Measurements from ENCODE around the gene UBE2G2. TPM values are rescaled to one million over a fixed set of nuclear protein-coding genes. Genes with fewer than 3 reads are reported as not detected.

Gene UBE2G2
- total and polyA plus RNA-seq, 2 donors (not counting 3 experiments of a cell fraction or from before 2014, with no cell fraction given) = 95.0 to 114 TPM

- H3K4me3 ChIP-seq (replicated peaks in 1 of 3; ENCODE audit: insufficient read depth in 1 of 3, low read depth in 1 of 3, low read length in 3 of 3) = no peak overlapping the region
- H3K36me3 ChIP-seq (ENCODE audit: control insufficient read depth in 2 of 2, extremely low read depth in 1 of 2, insufficient read depth in 2 of 2, low read length in 2 of 2) = no peaks in the 10 kb centered on the region
- H3K4me1 ChIP-seq (ENCODE audit: control insufficient read depth, extremely low read depth, insufficient read depth, low read length) = peaks cover 18% of the 10 kb centered on the region
- H3K9me3 ChIP-seq (replicated peaks; ENCODE audit: control insufficient read depth, insufficient read depth, low read length) = no peaks in the 10 kb centered on the region
- TF ChIP-seq POLR2AphosphoS5 (IDR thresholded peaks at IDR 0.05; ENCODE audit: insufficient read depth, low read depth, low read length) (no peak), POLR2A (IDR thresholded peaks at IDR 0.05; ENCODE audit: low read depth, low read length) (no peak), FOS (IDR thresholded peaks at IDR 0.05; ENCODE audit: borderline replicate concordance, insufficient read depth, low read length) (no peak), CTCF (IDR thresholded peaks at IDR 0.05; ENCODE audit: extremely low read depth in 1 of 2, insufficient read depth in 1 of 2, low read depth in 1 of 2, low read length in 2 of 2) (no peak), GATA2 (IDR thresholded peaks at IDR 0.05; ENCODE audit: insufficient read depth, insufficient read length, low read depth, low read length) (no peak), MAX (IDR thresholded peaks at IDR 0.05; ENCODE audit: insufficient read depth, insufficient read length) (no peak), JUN (IDR thresholded peaks at IDR 0.05; ENCODE audit: borderline replicate concordance, insufficient read depth, insufficient read length, low read depth) (no peak), EZH2 (IDR thresholded peaks at IDR 0.05; ENCODE audit: borderline replicate concordance, low read depth, low read length, severe bottlenecking) (no peak), MYC (IDR thresholded peaks at IDR 0.05; ENCODE audit: low read depth, low read length) (no peak)
- no peak overlapping the region for H3K4me2 ChIP-seq (ENCODE audit: insufficient read depth, low read length)
- POLR2A ChIA-PET = no interaction called here
- H3K27me3 ChIP-seq (ENCODE audit: control insufficient read depth in 2 of 2, insufficient read depth in 2 of 2, low read length in 2 of 2) = no peaks in the 10 kb centered on the region
- H3K9me1 ChIP-seq (replicated peaks; ENCODE audit: control insufficient read depth, extremely low read depth, insufficient read depth, low read length) = no peaks in the 10 kb centered on the region
- H2AFZ ChIP-seq (ENCODE audit: low read depth, low read length) = no peak overlapping the region
- CTCF ChIA-PET = no interaction called here
- no peak overlapping the region for H3K9ac ChIP-seq (replicated peaks; ENCODE audit: extremely low read depth, insufficient read depth, low read length)
- BruUV-seq (replicated peaks) = no TSS peak
- dilution Hi-C loops (cut with MboI; ENCODE audit: extremely low pct_ligation_motif_present, low sequenced_read_pairs) (no loop called here), intact Hi-C loops (cut with micrococcal nuclease) (no loop called here)
- no peaks in the 10 kb centered on the region for H3K79me2 ChIP-seq (ENCODE audit: control insufficient read depth, insufficient read depth, low read length)
- no peaks in the 10 kb centered on the region for H4K20me1 ChIP-seq (replicated peaks; ENCODE audit: control insufficient read depth, extremely low read depth, insufficient read depth, low read length)
- no peak for DNase-seq (ENCODE audit: low read depth, low spot score)
- no peak for FAIRE-seq
- H3K27ac ChIP-seq (ENCODE audit: insufficient read depth, low read depth, low read length) = no peak overlapping the region
Observed at GRCh38 chr21:44758781-44759627, 42.6 kb downstream of the UBE2G2 start.
